ENCODE measurements around the gene MBNL1.

DNA sequence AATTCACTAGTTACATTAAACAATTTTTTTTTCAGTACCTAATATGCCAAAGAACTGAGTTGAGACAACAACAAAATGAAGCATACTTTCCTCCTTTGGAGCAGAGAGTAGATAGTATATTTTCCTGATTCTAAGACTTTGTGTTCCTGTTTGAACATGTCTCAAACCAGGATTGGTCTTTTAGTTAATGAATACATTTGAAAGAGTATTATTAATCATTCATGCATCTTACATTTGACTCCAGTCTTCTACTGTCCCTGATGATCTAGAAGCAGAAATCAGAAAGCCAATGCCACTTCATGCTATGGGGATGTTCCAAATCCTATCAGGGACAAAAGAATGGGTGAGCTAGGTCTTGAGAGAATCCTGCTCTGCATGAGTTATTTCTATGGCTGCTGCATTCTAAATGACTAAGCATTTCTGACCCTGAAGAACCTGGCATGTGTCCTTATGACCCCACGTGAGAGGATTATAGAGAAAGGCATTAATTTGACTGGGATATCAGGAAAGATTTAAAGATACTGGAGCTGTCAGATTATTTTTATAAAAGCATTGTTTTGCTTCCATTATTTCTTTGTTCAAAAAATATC, 32.9 kb upstream of the MBNL1 start:
- TF ChIP-seq ATF2 (CRISPR knock-in tag; IDR thresholded peaks at IDR 0.05) = no peak
- no peak for TF ChIP-seq SUZ12 (IDR thresholded peaks at IDR 0.05; ENCODE audit: low read depth, low read length)
- TF ChIP-seq ZNF883 (CRISPR knock-in tag; IDR thresholded peaks at IDR 0.05; ENCODE audit: not compliant biosample characterization) = no peak
- TF ChIP-seq CTCF (CRISPR knock-in tag; IDR thresholded peaks at IDR 0.05) = no peak
- no peak for TF ChIP-seq ZNF451 (CRISPR knock-in tag; IDR thresholded peaks at IDR 0.05)
- TF ChIP-seq MAX (IDR thresholded peaks at IDR 0.05) = no peak
